Pancreas (tissue), 10 donors: Measurements from ENCODE around the gene PRSS27. TPM values are rescaled to one million over a fixed set of nuclear protein-coding genes. Genes with fewer than 3 reads are reported as not detected.
A peak's percentile ranks its signal among the peaks of the same experiment; 100 is the strongest.
"Not testable (repeated sequence)": the region's sequence is repeated elsewhere in the genome, so short reads cannot be mapped to it uniquely, and the experiment has no call there.

Source experiments
- ATAC-seq, 4 donors: fragments of 200-7000 bp; cut with Tn5 transposase; one replicate each; pipeline versions ENCODE4 v1.8.0 to v1.9.1; 2020; ENCODE audit warnings: mild to moderate bottlenecking in 4 of 4, moderate library complexity in 4 of 4
- DNase-seq, 6 donors: peaks; one replicate each; pipeline ENCODE4 v3.0.0-alpha.2; 2020
- FAIRE-seq: peaks from 2 replicates; lab custom pipeline; 2012; peaks lifted over from hg19 to GRCh38; lab: Jason Lieb, UNC
- H3K27ac ChIP-seq, 4 donors: fragments of 200-600 bp; sonication (generic); 1 replicate in 3 of 4; 2 replicates in 1 of 4; pipeline versions ENCODE4 v1.5.0 to v1.8.0; 2020
- H3K27me3 ChIP-seq, 4 donors: fragments of 200-600 bp; one replicate each; pipeline ENCODE4 v1.8.0; 2021
- H3K36me3 ChIP-seq, 3 donors: fragments of 200-600 bp; sonication (generic) in 1 of 3; one replicate each; pipeline versions ENCODE4 v1.5.0 to v1.8.0; 2020 to 2021
- H3K4me1 ChIP-seq, 3 donors: fragments of 200-600 bp; one replicate each; pipeline ENCODE4 v1.8.0; 2021
- H3K4me3 ChIP-seq, 4 donors: fragments of 200-600 bp; sonication (generic) in 2 of 4; one replicate each; pipeline versions ENCODE4 v1.5.0 to v1.8.0; 2020 to 2021
- H3K9me3 ChIP-seq, 4 donors: fragments of 200-600 bp; one replicate each; pipeline ENCODE4 v1.8.0; 2021
- WGBS, 2 donors: extraction: QIAGEN DNeasy Blood & Tissue Kit; methylation state at CpG; one replicate each; pipeline ENCODE4 v1.1.7; 2013; 5-methylcytosine and 5-hydroxymethylcytosine counted together
- intact Hi-C, 3 donors: fragments of 100-400 bp; cut with DNase I; formaldehyde crosslinking; loops; one replicate each; pipeline versions ENCODE4 v1.11.1 to v1.14.2; 2022
- polyA plus RNA-seq, 2 donors: library from polyadenylated mRNA; stranded (reverse); fragments of 200-250 nt; gene quantifications; one replicate each; pipeline ENCODE4 v1.2.3, GENCODE V29; 2013
- total RNA-seq, 6 donors: library from RNA; stranded (reverse); fragmentation: NEBNext Ultra II Directional in 4 of 6; extraction: Animal tissue kit (Norgen Biotek cat#: 25700) in 4 of 6; gene quantifications; one replicate each; pipeline versions ENCODE4 v1.2.1 to v1.2.4, GENCODE V29; 2021 to 2023
- TF ChIP-seq, protein P1 (sequence below), 4 donors: fragments of 200-600 bp; sonication (generic) in 3 of 4; IDR thresholded peaks; one replicate each; pipeline versions ENCODE4 v1.5.0 to v1.8.0; 2021; ENCODE audit warnings: antibody characterized with exemption in 4 of 4
- donor health status: healthy with polysubstance abuse.
- donor health status: DM: no; HTN: no; CAD: no; lungs with moderate emphysema.
- donor health status: DM: no; HTN: no; CAD: no.
- donor health status: control.
- donor health status: control.
- donor health status: Bipolar disorder and iron deficiency.
- donor health status: DM: yes; HTN: yes; CAD: no.
- donor health status: DM: no; HTN: no; CAD: no.
- donor health status: DM: no; HTN: no; CAD: no.
- donor health status: DM: yes; HTN: yes; CAD: no.

PRSS27 gene
- total and polyA plus RNA-seq, 8 donors, result 0.22 to 2.1 (median 0.56) TPM

DNA sequence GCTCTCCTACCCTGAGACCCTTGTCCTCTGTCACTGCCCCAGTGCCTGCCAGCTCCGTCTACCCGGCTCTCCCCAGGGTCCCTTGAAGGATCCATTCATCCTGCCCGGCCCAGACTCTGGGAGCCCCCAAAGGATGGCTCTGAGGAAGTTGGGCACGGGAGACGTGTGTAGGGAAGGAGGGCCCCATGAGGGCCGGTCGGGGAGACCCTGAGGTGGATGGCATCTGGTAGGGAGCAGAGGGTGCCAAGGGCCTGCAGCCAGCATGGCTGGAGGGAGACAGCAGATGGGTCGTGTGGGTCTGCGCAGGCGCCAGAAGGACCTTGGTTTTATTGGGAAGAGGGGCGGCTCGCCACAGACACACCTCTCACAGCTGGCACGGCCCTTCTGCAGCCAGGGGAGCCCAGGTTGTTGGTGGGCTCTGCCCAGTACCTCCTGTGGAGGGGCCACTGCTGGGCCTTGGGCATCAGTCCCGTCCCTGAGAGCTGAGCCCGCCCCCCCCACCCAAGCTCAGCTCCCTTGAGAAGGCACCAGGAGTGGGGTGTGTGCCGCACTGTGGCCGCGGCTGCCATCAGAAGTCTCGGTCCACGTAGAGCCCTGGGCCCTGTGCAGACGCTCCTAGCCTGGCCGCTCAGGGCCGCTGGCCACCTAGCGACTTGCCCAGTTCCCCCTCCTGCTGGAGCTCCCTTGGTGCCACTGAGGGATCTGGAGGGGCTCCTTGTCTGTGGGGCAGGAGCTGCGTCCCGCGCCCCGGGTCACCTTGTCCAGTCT lies 21.7 kb downstream of the PRSS27 start:
- Histone ChIP-seq H3K36me3 (peaks cover 0 to 26% (median 10%) of the 10 kb centered on the region in 3 donors), H3K4me3 (no peak overlapping the region), H3K9me3 (no peaks in the 10 kb centered on the region), H3K27me3 (no peaks in the 10 kb centered on the region), H3K27ac (no peak overlapping the region), H3K4me1 (no peaks in the 10 kb centered on the region)
- intact Hi-C loops, result no loop called here
- peak in 1 of 6 donors; percentile 64 for DNase-seq
- ATAC-seq, result no peak
- TF ChIP-seq, protein P1, sequence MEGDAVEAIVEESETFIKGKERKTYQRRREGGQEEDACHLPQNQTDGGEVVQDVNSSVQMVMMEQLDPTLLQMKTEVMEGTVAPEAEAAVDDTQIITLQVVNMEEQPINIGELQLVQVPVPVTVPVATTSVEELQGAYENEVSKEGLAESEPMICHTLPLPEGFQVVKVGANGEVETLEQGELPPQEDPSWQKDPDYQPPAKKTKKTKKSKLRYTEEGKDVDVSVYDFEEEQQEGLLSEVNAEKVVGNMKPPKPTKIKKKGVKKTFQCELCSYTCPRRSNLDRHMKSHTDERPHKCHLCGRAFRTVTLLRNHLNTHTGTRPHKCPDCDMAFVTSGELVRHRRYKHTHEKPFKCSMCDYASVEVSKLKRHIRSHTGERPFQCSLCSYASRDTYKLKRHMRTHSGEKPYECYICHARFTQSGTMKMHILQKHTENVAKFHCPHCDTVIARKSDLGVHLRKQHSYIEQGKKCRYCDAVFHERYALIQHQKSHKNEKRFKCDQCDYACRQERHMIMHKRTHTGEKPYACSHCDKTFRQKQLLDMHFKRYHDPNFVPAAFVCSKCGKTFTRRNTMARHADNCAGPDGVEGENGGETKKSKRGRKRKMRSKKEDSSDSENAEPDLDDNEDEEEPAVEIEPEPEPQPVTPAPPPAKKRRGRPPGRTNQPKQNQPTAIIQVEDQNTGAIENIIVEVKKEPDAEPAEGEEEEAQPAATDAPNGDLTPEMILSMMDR (IDR thresholded peaks at IDR 0.05), result no peak
- WGBS, 2 donors, result 93 to 94% methylated on average over 23 to 28 of the region's 28 CpGs
- no peak for FAIRE-seq

DNA sequence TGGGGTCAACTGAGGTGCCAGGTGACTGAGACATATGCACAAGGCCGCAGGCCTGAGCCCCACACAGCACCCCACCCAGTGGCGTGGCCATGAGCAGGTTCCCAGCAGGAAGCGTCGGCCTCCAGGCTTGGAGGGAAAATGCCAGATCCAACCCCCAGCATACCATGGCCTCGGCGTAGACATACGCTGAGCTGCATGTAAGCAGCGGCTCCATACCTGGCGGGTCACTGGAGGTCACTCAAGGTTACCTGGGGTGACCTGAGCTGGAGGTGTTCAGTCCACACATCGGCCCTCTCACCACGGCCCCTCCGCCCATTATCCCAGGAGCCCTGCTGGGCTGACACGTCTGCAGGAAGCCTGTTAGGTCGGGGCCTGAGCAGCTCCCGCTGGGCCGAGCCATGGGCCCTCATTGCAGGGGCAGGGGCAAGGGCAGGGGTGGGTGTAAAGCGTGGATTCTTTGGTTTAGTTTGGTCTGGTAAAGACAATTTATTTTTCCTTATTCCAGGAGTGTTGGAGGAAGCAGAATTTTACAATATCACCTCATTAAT lies 22.5 kb downstream of the PRSS27 start:
- Histone ChIP-seq H3K4me1 (no peaks in the 10 kb centered on the region), H3K4me3 (no peak overlapping the region), H3K27me3 (no peaks in the 10 kb centered on the region), H3K9me3 (no peaks in the 10 kb centered on the region), H3K27ac (no peak overlapping the region), H3K36me3 (peaks cover 0 to 24% (median 10%) of the 10 kb centered on the region in 3 donors)
- ATAC-seq, result no peak
- intact Hi-C loops, result no loop called here
- FAIRE-seq, result no peak
- TF ChIP-seq, protein P1 (IDR thresholded peaks at IDR 0.05), result no peak
- WGBS, 2 donors, result 94 to 95% methylated on average over 17 of the region's 17 CpGs
- DNase-seq, result peak in 2 of 6 donors; percentile 11 to 44

DNA sequence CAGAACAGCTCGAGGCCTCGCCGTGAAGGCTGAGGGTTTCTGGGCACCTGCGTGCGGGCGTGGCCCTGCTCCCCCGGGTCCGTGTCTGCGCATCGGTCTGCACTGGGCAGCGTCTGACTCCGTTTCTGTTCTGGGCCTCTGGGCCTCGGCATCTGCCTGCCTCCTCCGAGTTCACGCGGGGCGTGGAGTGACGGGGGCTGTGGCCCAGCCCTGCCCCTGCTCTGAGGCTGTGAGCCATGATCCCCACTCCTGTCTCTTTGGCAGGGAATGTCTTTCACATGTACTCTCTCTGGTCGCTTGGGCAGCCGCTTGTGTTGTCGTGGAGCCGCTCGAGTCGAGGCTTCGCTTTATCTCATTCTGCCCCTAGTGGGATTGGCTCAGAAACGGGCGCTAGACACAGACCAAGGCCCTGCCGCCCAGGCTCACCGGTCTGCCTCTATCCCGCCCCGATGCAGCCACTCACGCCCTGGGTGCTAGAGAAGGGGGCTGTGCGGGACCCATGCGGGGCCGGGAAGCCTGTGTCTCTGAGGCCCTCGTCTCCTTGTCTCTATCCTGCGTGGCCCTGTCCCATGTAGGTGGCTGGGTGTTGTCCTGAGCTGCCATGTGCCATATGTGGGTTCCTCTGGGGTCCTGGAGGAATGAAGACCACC lies 23.3 kb downstream of the PRSS27 start:
- WGBS, 2 donors, result 91 to 93% methylated on average over 27 to 32 of the region's 37 CpGs
- H3K27me3 ChIP-seq, H3K27ac ChIP-seq, H3K4me1 ChIP-seq, intact Hi-C loops, H3K4me3 ChIP-seq, FAIRE-seq, ATAC-seq, H3K9me3 ChIP-seq: not testable (repeated sequence)
- peaks cover 0 to 20% (median 10%) of the 10 kb centered on the region in 3 donors for H3K36me3 ChIP-seq
- peak in 2 of 6 donors; percentile 10 to 42 for DNase-seq

DNA sequence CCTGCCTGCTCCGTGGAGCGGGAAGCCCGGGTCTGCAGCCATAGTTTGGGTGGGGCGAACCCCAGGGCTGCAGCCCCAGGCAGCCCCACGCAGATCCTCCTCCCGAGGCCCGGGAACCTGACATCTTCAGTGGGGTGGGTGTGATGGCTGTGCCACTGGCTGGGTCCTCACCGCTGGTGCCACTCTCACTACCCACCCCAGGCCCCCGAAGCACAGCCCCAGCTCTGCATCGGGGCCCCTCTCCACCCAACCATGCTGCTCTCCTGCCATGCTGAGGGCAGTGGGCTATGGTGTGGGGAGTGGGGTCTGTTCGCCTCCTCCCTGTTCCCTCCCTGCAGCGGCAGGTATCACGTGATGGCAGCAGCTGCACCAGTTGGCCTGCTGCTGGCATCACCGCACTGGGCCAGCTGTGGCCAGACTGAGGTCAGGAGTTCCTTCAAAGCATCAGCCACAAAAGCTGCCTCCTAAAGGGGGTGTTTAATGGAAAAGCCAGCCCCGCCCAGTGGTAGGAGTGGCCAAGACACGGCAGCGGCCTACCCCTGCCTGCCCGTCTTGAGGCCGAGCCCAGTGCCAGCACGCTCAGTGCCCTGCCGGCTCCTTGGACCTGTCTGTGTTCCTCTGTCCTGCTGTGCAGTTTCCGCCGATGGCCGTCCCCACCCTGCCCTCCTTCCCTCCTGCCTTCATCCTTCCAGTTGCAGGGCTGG lies 26.9 kb downstream of the PRSS27 start:
- H3K27ac ChIP-seq, result no peak overlapping the region
- H3K4me3 ChIP-seq, result no peak overlapping the region
- TF ChIP-seq, protein P1 (IDR thresholded peaks at IDR 0.05), result no peak
- no peaks in the 10 kb centered on the region for H3K27me3 ChIP-seq
- no peak for ATAC-seq
- H3K9me3 ChIP-seq, result no peaks in the 10 kb centered on the region
- intact Hi-C loops, result no loop called here
- DNase-seq, result peak in 2 of 6 donors; percentile 11 to 56
- FAIRE-seq, result no peak
- H3K4me1 ChIP-seq, result peaks cover 0 to 6% (median 0%) of the 10 kb centered on the region in 3 donors
- WGBS, 2 donors, result 89 to 90% methylated on average over 23 to 24 of the region's 24 CpGs
- peaks cover 0 to 7% (median 0%) of the 10 kb centered on the region in 3 donors for H3K36me3 ChIP-seq
